ENCODE measurements around the gene FBXO45.

GRCh38 chr3:196528639-196529233 lies 39.7 kb upstream of the FBXO45 start:
- no peak for TF ChIP-seq GATA2 (IDR thresholded peaks at IDR 0.05; ENCODE audit: low read depth, low read length)
- no peak for TF ChIP-seq GATA3 (IDR thresholded peaks at IDR 0.05; ENCODE audit: low read depth, low read length)
